Fibroblast of lung (primary cell): ENCODE results near the gene SUGCT.

Source experiments
- CTCF ChIP-seq, 2 donors: IDR thresholded peaks in 1 of 2; conservative IDR thresholded peaks in 1 of 2; 1 replicate in 1 of 2; 2 replicates in 1 of 2; pipeline ENCODE4 v1.5.1; 2011 to 2012; ENCODE audit warnings: low read length in 2 of 2, control low read depth in 1 of 2, inconsistent platforms in 1 of 2, low read depth in 1 of 2, mild to moderate bottlenecking in 1 of 2
- EZH2 ChIP-seq: IDR thresholded peaks from 2 replicates; pipeline ENCODE4 v1.5.1; 2012; ENCODE audit warnings: low read length, control low read depth, mild to moderate bottlenecking; ENCODE audit errors: missing control alignments

GRCh38 chr7:40621592-40621998, 486.8 kb downstream of the SUGCT start:
- no peak for TF ChIP-seq CTCF (conservative IDR thresholded peaks at IDR 0.05 in 1 of 2, IDR thresholded peaks at IDR 0.05 in 1 of 2; ENCODE audit: low read depth in 1 of 2, low read length in 2 of 2)
- no peak for TF ChIP-seq EZH2
